HG03175 (cell line): ENCODE data around the gene HERPUD2.
A peak's percentile ranks its signal among the peaks of the same experiment; 100 is the strongest.
"Not testable (repeated sequence)": the region's sequence is repeated elsewhere in the genome, so short reads cannot be mapped to it uniquely, and the experiment has no call there.

Source experiments
- ATAC-seq: cut with Tn5 transposase; IDR thresholded peaks from one replicate; pipeline ENCODE4 v1.9.1; 2021; ENCODE audit warnings: mild to moderate bottlenecking, moderate library complexity; ENCODE audit not compliant: unreplicated experiment

Gene HERPUD2

DNA sequence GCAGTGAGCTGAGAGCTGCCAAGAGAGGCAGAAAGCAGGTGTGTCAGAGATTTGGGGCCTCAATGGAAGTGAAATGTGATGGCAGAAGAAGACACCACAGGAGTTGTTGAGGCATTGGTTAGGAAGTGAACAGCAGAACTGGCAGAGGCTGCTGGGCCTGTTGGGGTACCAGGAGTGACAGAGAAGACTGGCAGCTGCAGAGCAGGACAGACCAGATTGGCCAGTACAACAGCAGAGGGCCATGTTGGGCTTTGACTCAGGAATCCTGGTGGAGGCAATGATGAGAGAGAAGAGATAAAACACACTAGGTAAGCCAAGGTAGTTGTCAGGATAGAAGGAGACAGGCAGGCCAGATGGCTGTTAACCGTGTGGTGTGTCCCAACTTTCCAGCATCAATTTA lies 19.9 kb upstream of the HERPUD2 start:
- no peak for ATAC-seq

DNA sequence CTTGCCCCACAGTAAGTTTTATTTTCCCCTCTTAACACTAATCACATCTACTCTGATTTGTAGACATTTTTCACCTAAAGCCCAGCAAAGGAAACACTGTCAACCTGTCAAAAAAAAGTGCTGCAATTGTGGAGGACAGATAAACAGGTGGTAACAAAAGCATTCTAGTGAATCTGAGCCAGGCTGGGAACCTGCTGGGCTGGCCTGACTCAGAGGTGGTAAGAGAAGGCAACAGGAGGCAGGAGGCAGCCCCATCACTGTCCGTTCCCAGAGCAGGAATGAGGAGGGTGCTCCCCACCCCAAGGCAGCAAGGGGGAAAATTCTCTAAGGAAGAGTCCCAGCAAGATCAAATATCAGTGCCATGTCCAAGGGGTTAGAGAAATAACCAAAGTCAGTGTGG lies 19.5 kb upstream of the HERPUD2 start:
- no peak for ATAC-seq

DNA sequence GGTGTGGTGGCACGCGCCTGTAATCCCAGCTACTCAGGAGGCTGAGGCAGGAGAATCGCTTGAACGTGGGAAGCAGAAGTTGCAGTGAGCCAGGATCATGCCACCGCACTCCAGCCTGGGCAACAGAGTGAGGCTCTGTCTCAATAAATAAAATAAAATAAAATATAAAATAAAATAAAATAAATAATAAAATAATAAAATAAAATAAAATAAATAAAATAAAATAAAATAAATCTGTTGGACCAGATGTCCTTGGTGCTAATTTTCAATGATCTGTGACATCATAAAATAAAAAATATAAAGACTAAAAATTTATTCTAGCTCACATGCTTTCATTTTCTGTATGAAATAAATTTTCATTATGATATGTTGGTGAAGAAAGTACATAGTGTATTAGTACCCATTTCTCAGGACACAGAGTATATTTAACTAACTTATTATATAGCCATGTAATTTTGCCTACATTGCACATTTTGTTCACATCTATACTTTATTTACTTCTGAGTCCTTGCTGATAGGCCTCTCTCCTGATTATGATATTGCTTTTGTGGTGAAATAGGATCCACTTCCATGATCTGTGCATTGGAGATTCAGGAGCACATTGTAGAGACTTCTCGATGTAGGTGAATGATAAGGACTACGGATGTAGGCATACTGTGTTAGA lies 17.8 kb upstream of the HERPUD2 start:
- ATAC-seq = no peak

DNA sequence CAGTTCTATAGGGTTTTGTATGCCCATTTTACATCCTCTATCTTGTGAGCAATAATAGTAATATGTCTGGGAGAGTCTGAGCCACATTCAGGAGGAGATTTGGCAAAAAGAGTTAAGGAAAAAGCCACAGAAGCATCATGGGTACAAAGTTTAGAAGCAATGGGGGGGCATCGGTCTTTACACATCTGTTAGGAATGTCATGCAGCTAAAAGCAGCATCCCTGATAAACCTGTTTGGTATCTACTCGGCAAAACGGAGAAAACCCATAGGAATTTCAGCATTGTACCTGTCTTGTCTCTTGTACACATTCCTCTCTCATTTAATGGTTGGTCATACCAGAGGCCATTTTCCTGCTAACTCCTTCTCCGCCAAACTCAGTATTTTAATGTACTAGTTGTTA lies 12.5 kb upstream of the HERPUD2 start:
- ATAC-seq = no peak

DNA sequence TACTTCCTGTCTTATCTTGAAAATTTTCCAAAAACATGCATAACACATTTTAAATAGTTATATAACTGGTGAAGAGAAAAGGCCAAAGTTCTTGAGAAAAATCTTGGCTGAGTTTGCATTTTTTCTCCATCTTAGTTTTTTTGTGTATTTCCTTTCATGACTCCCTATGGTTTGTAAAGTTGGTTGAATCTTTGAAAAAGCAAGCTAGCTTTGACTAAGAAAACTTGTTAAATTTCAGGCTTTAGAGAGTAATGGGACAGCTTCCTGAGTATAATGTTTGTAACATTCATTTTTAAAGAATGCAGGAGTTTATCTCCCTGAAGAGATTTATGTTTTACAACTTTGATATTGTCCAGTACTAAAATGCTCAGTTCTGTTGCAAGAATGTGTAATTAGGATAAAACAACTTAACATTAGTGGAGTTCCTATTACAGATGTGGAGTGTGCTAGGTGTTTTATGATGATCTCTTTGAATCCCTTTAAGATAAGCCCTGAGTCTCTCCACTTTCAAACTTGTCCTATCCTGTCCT lies 11.1 kb upstream of the HERPUD2 start:
- no peak for ATAC-seq

DNA sequence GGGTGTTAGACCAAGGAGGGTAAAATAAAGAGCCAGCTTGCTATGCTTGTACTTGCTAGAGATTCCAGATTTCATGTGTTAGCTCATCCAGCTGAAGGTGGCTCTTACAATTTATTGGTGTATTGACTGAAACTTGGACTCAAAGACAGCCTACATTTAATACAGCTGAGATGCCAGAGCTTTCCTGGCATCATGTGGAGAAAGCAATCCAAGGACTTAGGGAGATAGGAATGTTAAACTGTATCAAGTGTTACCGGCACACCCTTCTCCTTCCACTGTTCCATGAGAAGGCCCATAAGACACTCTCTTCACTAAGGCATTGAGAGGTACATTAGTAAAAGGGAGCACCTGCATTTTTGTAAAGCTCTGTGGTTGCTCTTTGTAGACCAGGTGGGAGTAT lies 9.3 kb upstream of the HERPUD2 start:
- ATAC-seq = no peak

DNA sequence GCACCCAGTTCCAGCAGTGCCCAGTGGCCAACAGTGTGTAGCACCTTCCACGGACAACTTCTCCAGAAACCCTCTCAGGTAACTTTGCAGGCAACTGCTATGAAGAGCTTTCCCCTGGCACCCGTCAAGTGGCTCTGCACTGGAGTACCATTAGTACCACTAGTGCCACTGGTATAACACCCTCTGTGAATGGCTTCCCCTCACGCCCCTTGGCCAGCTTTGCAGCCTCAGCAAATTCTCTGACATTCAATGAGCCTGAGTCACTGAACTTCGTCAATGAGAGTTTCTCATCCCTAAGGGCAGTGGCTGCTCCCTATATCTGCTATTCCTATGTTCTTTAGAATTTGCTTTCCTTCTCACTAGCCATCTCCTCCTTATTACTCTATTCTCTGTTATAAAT lies 7.6 kb upstream of the HERPUD2 start:
- ATAC-seq = no peak

DNA sequence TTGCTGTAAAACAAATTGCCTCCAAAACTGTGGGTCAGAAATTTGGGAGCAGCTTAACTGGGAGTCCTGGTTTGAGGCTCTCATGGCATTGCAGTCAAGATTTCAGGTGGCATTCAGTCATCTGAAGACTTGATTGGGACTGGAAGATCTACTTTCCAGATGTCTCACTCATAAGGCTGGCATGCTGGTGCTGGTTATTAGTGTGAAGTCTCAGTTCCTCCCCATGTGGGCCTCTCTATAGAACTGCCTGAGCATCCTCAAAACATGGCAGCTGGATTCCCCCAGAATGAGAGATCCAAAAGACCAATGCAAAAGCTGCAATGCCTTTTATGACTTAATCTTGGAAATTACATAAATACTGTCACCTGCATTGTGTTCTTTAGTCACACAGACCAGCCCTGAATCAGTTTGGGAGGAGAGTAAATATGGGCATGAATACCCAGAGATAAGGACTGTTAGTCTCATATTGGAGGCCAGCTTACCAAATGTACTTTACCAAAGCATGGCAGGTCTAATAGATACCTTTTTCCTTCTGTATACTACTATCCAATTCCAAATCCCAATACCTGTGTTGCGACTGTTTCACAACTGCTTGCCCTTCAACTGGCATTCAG lies 6.5 kb upstream of the HERPUD2 start:
- ATAC-seq = peak; percentile 79

DNA sequence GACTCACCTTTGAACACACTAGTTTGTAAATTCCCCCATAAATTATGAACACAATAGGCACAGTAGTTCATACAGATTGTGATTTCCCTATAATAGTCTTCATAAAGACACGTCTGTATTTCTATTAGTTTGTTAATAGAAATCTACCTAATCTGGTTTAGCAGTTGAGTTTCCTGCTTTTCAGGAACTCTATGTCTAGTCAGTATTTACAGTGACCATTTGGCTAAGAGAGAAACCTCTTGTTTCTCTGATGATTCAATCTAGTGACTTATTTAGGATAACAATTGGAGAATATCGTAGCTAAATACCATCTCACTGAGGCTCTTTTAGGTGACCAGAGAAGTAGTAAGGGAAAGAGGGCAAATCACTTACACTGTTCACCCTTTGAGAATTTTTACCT lies 5.9 kb upstream of the HERPUD2 start:
- no peak for ATAC-seq

DNA sequence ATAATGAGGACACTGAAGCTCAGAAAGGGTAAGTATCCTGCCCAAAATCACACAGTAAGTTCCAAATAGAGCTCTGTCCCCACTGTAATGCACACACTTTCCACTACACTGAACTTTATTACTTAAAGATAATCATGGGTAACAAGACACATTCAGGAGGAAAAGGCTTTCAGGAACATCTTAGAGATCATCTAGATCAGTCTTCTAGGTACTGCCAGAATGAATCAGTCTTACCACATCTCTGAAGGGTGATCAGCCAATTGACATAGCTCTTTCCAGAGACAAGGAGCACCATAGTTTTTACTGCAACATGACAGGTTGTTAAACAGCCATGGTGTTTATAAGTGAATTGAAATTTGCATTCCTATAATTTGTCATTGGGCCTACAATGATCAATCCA lies 5.4 kb upstream of the HERPUD2 start:
- no peak for ATAC-seq

DNA sequence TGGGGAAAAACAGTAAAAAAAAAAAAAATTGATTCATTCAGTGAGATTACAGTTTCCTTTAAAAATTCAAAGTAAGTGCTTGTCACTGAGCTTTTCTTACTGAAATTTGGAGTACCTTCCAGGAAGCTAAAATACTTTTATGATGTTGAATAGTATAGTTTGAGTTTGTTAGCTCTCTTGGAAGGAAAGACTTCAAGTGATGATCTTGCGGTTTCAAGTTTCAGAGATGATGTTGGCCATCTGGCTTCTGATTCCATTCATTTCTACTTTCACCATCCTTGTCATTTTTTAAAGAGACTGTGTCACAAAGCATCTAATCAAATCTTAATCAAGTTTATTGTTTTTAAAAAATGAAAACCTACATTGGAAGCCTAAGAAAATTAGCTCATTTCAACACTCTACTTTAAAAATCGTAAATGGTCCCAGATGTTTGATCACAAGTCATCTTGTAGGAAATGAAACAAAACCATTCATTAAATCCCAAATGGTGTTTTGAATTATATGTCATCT lies 4.9 kb upstream of the HERPUD2 start:
- ATAC-seq = no peak

DNA sequence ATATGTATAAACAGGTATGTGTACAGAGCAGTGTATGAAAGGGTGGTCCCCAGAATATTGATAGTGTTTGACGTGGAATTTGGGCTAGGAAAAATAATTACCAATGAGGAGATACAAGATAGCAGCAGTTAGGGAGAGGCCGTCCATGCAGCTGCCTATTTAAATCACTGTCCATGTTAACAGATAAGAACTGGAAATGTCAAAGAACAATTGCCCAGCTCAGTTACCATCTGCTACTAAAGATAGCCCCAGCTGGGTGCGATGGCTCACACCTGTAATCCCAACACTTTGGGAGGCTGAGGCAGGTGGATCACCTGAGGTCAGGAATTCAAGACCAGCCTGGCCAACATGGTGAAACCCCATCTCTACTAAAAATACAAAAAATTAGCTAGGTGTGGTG lies 3.4 kb upstream of the HERPUD2 start:
- ATAC-seq = not testable (repeated sequence)

DNA sequence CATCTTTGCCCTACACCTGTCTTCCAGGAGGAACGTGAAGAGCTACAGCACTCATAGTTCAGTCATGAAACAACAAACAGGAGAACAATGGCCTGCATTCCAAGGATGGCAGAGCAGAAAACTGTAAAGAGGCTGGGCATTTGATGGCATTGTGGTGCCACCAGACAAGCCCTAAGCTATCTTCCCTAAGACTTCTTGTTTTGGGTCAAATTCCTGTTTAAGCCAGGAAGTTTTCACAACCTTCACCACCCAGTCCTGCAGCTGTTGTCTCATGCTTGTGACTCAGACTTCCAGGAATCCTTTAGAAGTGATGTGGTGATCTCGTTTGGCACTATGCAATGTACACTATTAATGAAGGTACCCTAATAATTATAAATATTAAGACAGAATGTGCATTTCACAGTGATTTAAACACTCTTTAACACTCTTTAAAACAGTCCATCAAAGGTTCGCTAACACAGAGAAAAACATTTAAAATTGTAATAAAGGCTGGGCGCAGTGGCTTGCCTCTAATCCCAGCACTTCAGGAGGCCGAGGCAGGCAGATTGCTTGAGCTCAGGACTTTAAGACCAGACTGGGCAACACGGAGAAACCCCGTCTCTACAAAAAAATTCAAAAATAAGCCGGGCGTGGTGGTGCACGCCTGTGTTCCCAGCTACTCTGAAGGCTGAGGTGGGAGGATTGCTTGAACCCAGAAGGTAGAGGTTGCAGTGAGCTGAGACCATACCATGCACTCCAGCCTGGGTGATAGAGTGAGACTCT lies 2.7 kb upstream of the HERPUD2 start:
- no peak for ATAC-seq

DNA sequence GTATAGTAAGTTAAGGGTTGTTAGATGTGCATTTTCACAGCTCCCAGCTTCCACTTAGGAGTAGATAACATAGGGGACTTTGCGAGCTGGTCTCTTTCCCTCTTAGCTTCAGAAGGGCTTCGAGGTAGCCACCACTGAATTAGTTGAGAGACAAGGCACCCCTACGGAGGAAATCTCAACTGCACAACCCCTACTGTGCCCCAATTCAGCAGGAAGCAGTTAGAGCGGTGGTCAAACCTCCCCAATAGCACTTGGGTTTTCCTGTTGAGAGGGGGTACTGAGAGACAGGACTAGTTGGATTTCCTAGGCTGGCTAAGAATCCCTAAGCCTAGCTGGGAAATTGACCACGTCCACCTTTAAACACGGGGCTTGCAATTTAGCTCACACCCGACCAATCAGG lies 1.1 kb upstream of the HERPUD2 start:
- ATAC-seq = no peak

DNA sequence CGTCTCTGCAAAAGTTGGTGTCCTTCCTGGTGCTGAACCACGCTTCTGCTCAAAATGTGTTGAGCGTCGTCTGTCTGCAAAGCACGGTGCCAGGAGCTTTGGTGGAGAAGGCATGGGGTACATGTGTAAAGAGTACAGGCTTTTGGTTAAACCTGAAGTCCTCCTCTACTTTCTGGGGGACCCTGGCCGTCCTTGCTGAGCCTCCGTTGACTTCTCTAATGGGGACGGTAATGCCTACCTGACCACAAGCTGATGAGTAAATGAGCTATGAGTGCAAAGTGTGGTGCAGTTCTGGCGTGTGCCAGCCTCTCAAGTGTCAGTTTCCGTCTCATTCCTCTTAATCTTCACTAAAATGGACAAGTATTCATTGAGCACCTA lies 527 bp upstream of the HERPUD2 start:
- ATAC-seq = no peak

DNA sequence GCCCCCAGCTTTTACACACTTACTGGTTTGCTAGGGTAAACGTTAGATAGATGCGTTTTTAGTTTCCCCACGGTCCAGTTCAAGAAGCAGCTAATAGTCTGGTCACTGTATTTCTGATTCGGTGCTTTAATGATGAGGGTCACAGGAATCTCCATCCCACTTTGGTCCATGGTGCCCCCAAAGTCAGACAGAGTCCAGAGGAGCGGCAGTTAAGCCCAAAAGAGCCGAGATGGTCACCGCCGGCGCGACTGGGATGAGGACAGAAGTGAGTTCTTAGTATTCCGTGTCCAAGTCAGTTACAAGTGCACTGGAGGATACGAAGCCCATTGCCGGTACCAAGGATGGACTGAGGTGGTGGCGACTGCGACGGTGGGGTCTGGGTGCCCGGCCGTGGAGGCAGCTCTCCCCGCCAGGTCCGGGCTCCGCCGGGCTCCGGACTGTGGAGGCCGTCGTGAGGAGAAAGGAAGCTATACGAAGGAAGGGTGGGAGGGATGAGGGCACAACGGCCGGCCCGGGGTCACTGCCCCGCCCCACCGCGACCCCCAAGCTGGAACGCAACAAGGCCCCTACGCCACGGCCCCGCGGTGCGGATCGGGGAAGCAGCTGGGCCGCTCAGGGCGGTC lies 663 bp downstream of the HERPUD2 start:
- ATAC-seq = peak; percentile 21

DNA sequence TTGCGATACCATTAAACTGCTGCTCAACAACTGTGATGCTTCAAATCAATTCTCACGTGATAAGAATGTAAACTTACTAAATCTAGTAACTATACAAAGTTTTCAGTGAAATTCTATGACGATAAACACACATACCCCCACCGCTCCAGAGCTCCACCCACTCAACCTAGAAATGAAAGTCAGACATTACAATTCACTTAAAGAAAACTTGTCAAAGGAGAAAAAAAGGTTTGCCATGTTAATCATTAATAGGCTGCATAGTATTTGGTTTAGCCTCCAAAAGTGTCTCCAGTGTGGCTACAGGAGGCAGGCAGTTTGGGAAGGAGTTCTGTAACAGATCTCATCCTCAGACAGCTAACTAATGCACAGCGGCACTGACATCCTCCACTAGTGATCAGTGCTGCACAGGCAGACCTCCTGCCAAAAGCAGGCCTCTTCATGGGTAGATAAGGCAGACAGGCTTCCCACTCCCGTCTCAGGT lies 3.1 kb downstream of the HERPUD2 start:
- peak; percentile 11 for ATAC-seq

DNA sequence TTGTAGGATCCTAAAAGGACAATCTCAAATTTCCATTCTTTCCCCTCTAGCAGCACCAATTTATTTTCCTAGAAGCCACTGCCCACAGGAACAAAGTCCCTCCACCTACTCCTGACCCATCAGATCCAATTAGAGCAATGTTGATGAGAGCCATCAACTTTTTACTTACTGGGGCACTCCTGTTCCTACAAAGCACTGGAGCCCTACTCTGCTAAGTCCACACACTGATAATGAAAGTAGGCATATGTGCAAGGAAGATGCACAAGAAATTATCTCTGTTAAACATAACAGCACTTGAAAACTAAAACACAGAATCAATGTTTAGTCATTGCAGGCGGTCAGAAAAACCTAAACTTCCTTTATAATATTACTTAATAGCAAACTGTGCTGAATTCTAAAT lies 3.6 kb downstream of the HERPUD2 start:
- no peak for ATAC-seq

DNA sequence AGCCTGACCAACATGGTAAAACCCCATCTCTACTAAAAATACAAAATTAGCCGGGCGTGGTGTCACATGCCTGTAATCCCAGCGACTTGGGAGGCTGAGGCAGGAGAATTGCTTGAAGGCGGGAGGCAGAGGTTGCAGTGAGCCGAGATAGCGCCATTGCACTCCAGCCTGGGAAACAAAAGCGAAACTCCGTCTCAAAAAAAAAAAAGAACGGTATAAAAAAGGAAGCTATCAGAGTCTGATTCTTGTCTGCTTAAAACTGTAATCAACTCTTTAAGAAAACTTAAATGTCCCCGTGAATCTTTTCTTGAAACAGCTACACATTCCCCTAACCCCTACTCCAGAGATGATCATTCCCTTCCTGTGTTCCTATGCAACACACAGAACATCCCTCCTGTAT lies 4.3 kb downstream of the HERPUD2 start:
- ATAC-seq = not testable (repeated sequence)

DNA sequence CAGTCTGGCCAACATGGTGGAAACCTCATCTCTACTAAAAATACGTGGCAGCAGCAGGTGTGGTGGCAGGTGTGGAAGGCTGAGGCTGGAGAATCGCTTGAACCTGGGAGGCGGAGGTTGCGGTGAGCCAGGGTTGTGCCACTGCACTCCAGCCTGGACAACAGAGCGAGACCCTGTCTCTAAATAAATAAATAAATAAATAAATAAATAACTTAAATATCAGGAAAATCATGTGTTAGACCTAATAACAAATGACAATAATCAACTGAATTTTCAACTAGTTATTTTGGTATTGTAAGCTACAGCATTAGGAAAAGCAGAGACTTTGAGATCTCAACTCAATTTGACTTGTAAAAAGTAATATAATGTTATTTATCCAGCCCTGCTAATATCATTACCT lies 9.2 kb downstream of the HERPUD2 start:
- ATAC-seq = no peak
